Gastrocnemius medialis (tissue), 4 donors: ENCODE data around the gene ROBO4.

Source experiments
- CTCF ChIP-seq, 5 experiments: fragments of 450-650 bp in 3 of 5; fragments of 200-600 bp in 2 of 5; sonication (generic) in 2 of 5; IDR thresholded peaks in 4 of 5; conservative IDR thresholded peaks in 1 of 5; 1 replicate in 4 of 5; 2 replicates in 1 of 5; pipeline ENCODE4 v1.5.1; 2016 to 2019; ENCODE audit warnings: antibody characterized with exemption in 5 of 5, mild to moderate bottlenecking in 3 of 5, moderate library complexity in 3 of 5
- POLR2A ChIP-seq, 2 donors: fragments of 450-650 bp; IDR thresholded peaks; one replicate each; pipeline ENCODE4 v1.6.1; 2017; ENCODE audit warnings: antibody characterized with exemption in 2 of 2, mild to moderate bottlenecking in 2 of 2, moderate library complexity in 2 of 2

- TF ChIP-seq CTCF (IDR thresholded peaks at IDR 0.05 in 4 of 5, conservative IDR thresholded peaks at IDR 0.05 in 1 of 5) (no peak), POLR2A (IDR thresholded peaks at IDR 0.05) (no peak)
Measured at GRCh38 chr11:124880290-124880611, 17.4 kb downstream of the ROBO4 start.
